ENCODE data around the gene CACNB4.

CACNB4 gene

GRCh38 chr2:151989378-151989777 lies 109.5 kb downstream of the CACNB4 start:
- TF ChIP-seq GATA3 (IDR thresholded peaks at IDR 0.05; ENCODE audit: low read depth, low read length) (no peak), GATA2 (IDR thresholded peaks at IDR 0.05; ENCODE audit: low read depth, low read length) (no peak)

GRCh38 chr2:151987484-151987883 lies 111.4 kb downstream of the CACNB4 start:
- no peak for TF ChIP-seq GATA3 (IDR thresholded peaks at IDR 0.05; ENCODE audit: low read depth, low read length)
- TF ChIP-seq GATA2 (IDR thresholded peaks at IDR 0.05; ENCODE audit: low read depth, low read length): no peak

GRCh38 chr2:151984424-151985083 lies 114.3 kb downstream of the CACNB4 start:
- no peak for TF ChIP-seq GATA2 (IDR thresholded peaks at IDR 0.05; ENCODE audit: low read depth, low read length)
- TF ChIP-seq GATA3 (IDR thresholded peaks at IDR 0.05; ENCODE audit: low read depth, low read length): no peak

GRCh38 chr2:151983221-151983620 lies 115.6 kb downstream of the CACNB4 start:
- TF ChIP-seq GATA3 (IDR thresholded peaks at IDR 0.05; ENCODE audit: low read depth, low read length) (no peak), GATA2 (IDR thresholded peaks at IDR 0.05; ENCODE audit: low read depth, low read length) (no peak)

- TF ChIP-seq GATA3 (IDR thresholded peaks at IDR 0.05; ENCODE audit: low read depth, low read length): no peak
- TF ChIP-seq GATA2 (IDR thresholded peaks at IDR 0.05; ENCODE audit: low read depth, low read length): no peak
These were observed 117.0 kb downstream of the CACNB4 start for GRCh38 chr2:151981886-151982285.

GRCh38 chr2:151979694-151980093 lies 119.2 kb downstream of the CACNB4 start:
- TF ChIP-seq GATA3 (IDR thresholded peaks at IDR 0.05; ENCODE audit: low read depth, low read length) (no peak), GATA2 (IDR thresholded peaks at IDR 0.05; ENCODE audit: low read depth, low read length) (no peak)

- TF ChIP-seq GATA2 (IDR thresholded peaks at IDR 0.05; ENCODE audit: low read depth, low read length): no peak
- no peak for TF ChIP-seq GATA3 (IDR thresholded peaks at IDR 0.05; ENCODE audit: low read depth, low read length)
These were observed 120.1 kb downstream of the CACNB4 start for GRCh38 chr2:151978709-151979108.

GRCh38 chr2:151977631-151978030 lies 121.2 kb downstream of the CACNB4 start:
- TF ChIP-seq GATA3 (IDR thresholded peaks at IDR 0.05; ENCODE audit: low read depth, low read length) (no peak), GATA2 (IDR thresholded peaks at IDR 0.05; ENCODE audit: low read depth, low read length) (no peak)

- TF ChIP-seq GATA3 (IDR thresholded peaks at IDR 0.05; ENCODE audit: low read depth, low read length) (no peak), GATA2 (IDR thresholded peaks at IDR 0.05; ENCODE audit: low read depth, low read length) (no peak)
These were observed 121.9 kb downstream of the CACNB4 start for GRCh38 chr2:151976945-151977353.

- TF ChIP-seq GATA3 (IDR thresholded peaks at IDR 0.05; ENCODE audit: low read depth, low read length): no peak
- no peak for TF ChIP-seq GATA2 (IDR thresholded peaks at IDR 0.05; ENCODE audit: low read depth, low read length)
These were observed 123.1 kb downstream of the CACNB4 start for GRCh38 chr2:151975460-151976414.

GRCh38 chr2:151974988-151975387 lies 123.9 kb downstream of the CACNB4 start:
- TF ChIP-seq GATA3 (IDR thresholded peaks at IDR 0.05; ENCODE audit: low read depth, low read length) (no peak), GATA2 (IDR thresholded peaks at IDR 0.05; ENCODE audit: low read depth, low read length) (no peak)

GRCh38 chr2:151973901-151974199 lies 125.0 kb downstream of the CACNB4 start:
- TF ChIP-seq GATA3 (IDR thresholded peaks at IDR 0.05; ENCODE audit: low read depth, low read length) (no peak), GATA2 (IDR thresholded peaks at IDR 0.05; ENCODE audit: low read depth, low read length) (peak; percentile 55; the same call in 1 of the 2 replicates)

GRCh38 chr2:151973013-151973900 lies 125.6 kb downstream of the CACNB4 start:
- TF ChIP-seq GATA3 (IDR thresholded peaks at IDR 0.05; ENCODE audit: low read depth, low read length): no peak
- TF ChIP-seq GATA2 (IDR thresholded peaks at IDR 0.05; ENCODE audit: low read depth, low read length): no peak; the same call in 1 of the 2 replicates
